HEK293 (cell line): ENCODE results near the gene NHERF2.

Experiments used
- ATF2 ChIP-seq: fragments of 450-650 bp; formaldehyde crosslinking; IDR thresholded peaks from 2 replicates; pipeline ENCODE4 v1.5.1; 2016; ENCODE audit warnings: missing biosample characterization, missing genetic modification characterization, low read depth
- GLI4 ChIP-seq: fragments of 450-650 bp; formaldehyde crosslinking; IDR thresholded peaks from 2 replicates; pipeline ENCODE4 v1.5.1; 2016; ENCODE audit warnings: missing biosample characterization, missing genetic modification characterization
- HOXA7 ChIP-seq: sonication (generic); formaldehyde crosslinking; IDR thresholded peaks from 2 replicates; pipeline ENCODE4 v1.8.1; 2022; ENCODE audit warnings: missing genetic modification reagents, borderline replicate concordance
- KLF1 ChIP-seq: fragments of 450-650 bp; formaldehyde crosslinking; IDR thresholded peaks from 2 replicates; pipeline ENCODE4 v1.5.1; 2016; ENCODE audit warnings: missing biosample characterization, missing genetic modification characterization
- PBX3 ChIP-seq: sonication (generic); formaldehyde crosslinking; IDR thresholded peaks from 2 replicates; pipeline ENCODE4 v1.8.1; 2022; ENCODE audit warnings: mild to moderate bottlenecking, moderate library complexity, missing genetic modification reagents
- SP2 ChIP-seq: fragments of 450-650 bp; formaldehyde crosslinking; IDR thresholded peaks from 2 replicates; pipeline ENCODE4 v1.5.1; 2016; ENCODE audit warnings: missing biosample characterization, missing genetic modification characterization
- TSHZ1 ChIP-seq: fragments of 450-650 bp; formaldehyde crosslinking; IDR thresholded peaks from 2 replicates; pipeline ENCODE4 v1.5.1; 2016; ENCODE audit warnings: missing biosample characterization, missing genetic modification characterization, borderline replicate concordance
- ZBTB17 ChIP-seq: fragments of 450-650 bp; formaldehyde crosslinking; IDR thresholded peaks from 2 replicates; pipeline ENCODE4 v1.5.1; 2016; ENCODE audit warnings: missing biosample characterization, missing genetic modification characterization
- ZBTB21 ChIP-seq: fragments of 450-650 bp; formaldehyde crosslinking; IDR thresholded peaks from 2 replicates; pipeline ENCODE4 v1.5.1; 2017; ENCODE audit warnings: missing biosample characterization, missing genetic modification characterization
- ZNF19 ChIP-seq: fragments of 450-650 bp; formaldehyde crosslinking; IDR thresholded peaks from 2 replicates; pipeline ENCODE4; 2016; ENCODE audit warnings: missing biosample characterization, missing genetic modification characterization, low read depth
- ZNF48 ChIP-seq: fragments of 450-650 bp; formaldehyde crosslinking; IDR thresholded peaks from 2 replicates; pipeline ENCODE4 v1.5.1; 2016; ENCODE audit warnings: missing biosample characterization, missing genetic modification characterization
- ZNF544 ChIP-seq: fragments of 450-650 bp; formaldehyde crosslinking; IDR thresholded peaks from 2 replicates; pipeline ENCODE4 v1.5.0; 2017; ENCODE audit warnings: missing biosample characterization, missing genetic modification characterization
- ZNF555 ChIP-seq: fragments of 450-650 bp; formaldehyde crosslinking; conservative IDR thresholded peaks from 2 replicates; pipeline ENCODE4 v1.5.1; 2017; ENCODE audit warnings: missing biosample characterization, mild to moderate bottlenecking, missing genetic modification characterization, inconsistent platforms
- ZNF571 ChIP-seq: fragments of 450-650 bp; formaldehyde crosslinking; IDR thresholded peaks from 2 replicates; pipeline ENCODE4 v1.5.0; 2017; ENCODE audit warnings: missing biosample characterization, missing genetic modification characterization
- ZNF600 ChIP-seq: fragments of 450-650 bp; formaldehyde crosslinking; IDR thresholded peaks from 2 replicates; pipeline ENCODE4 v1.5.1; 2016; ENCODE audit warnings: missing biosample characterization, missing genetic modification characterization
- ZNF660 ChIP-seq: fragments of 450-650 bp; IDR thresholded peaks from 2 replicates; pipeline ENCODE4 v1.5.1; 2018; ENCODE audit warnings: missing biosample characterization, mild to moderate bottlenecking, missing genetic modification characterization
- ZNF707 ChIP-seq: fragments of 450-650 bp; formaldehyde crosslinking; IDR thresholded peaks from 2 replicates; pipeline ENCODE4 v1.5.1; 2016; ENCODE audit warnings: missing biosample characterization, missing genetic modification characterization
- ZNF791 ChIP-seq: fragments of 450-650 bp; formaldehyde crosslinking; IDR thresholded peaks from 2 replicates; pipeline ENCODE4 v1.5.1; 2016; ENCODE audit warnings: missing biosample characterization, missing genetic modification characterization
- ZSCAN23 ChIP-seq: fragments of 450-650 bp; formaldehyde crosslinking; IDR thresholded peaks from 2 replicates; pipeline ENCODE4 v1.5.1; 2016; ENCODE audit warnings: missing biosample characterization, missing genetic modification characterization
- TF ChIP-seq, protein P1 (sequence below): fragments of 450-650 bp; formaldehyde crosslinking; IDR thresholded peaks from 2 replicates; pipeline ENCODE4 v1.5.1; 2016; ENCODE audit warnings: missing biosample characterization, missing genetic modification characterization
- TF ChIP-seq, protein P2 (sequence below): fragments of 450-650 bp; formaldehyde crosslinking; IDR thresholded peaks from 2 replicates; pipeline ENCODE4 v1.5.1; 2016; ENCODE audit warnings: missing biosample characterization, missing genetic modification characterization
- TF ChIP-seq, protein P3 (sequence below): fragments of 450-650 bp; formaldehyde crosslinking; IDR thresholded peaks from 2 replicates; pipeline ENCODE4 v1.5.1; 2017; ENCODE audit warnings: missing biosample characterization, missing genetic modification characterization
- TF ChIP-seq, protein P4 (sequence below): fragments of 450-650 bp; formaldehyde crosslinking; IDR thresholded peaks from 2 replicates; pipeline ENCODE4 v1.5.1; 2017; ENCODE audit warnings: missing biosample characterization, missing genetic modification characterization
- TF ChIP-seq, protein P5 (sequence below): fragments of 450-650 bp; formaldehyde crosslinking; IDR thresholded peaks from 2 replicates; pipeline ENCODE4 v1.5.1; 2017; ENCODE audit warnings: missing biosample characterization, missing genetic modification characterization

The NHERF2 gene

DNA sequence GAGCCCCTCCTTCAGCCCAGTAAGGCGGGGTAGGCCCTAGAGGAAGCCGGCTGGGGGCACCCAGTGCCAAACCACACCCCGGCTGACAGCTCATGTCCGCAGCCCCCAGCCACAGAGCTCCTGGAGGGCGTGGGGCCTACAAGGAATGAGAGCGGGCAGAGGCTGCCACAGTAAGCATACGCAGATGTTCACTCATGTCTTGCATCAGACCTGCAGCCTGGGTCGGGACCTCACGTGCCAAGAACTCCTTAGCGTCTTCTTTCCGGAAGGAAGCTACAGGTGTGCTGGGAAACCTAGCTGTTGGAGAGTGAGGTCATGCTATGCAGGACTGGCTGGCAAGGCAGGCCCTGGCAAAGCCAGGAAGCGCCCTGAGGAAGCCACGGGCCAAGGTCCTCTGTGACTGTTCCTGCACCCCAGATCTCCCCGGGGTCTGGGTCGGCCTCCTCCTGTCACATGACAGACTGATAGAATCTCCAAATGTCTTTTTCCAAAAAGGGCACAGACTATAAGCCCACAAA is 18.6 kb upstream of the NHERF2 start (continued):
- TF ChIP-seq TSHZ1 (tag by site-specific recombination) (no peak), ZNF660 (0 out of 2 replicates have a peak, but pooled peaks have one; percentile 60), ZBTB17 (tag by site-specific recombination) (no peak), HOXA7 (CRISPR knock-in tag) (no peak), ZNF791 (no peak), ZNF707 (tag by site-specific recombination) (no peak), ZSCAN23 (tag by site-specific recombination) (no peak), ZNF600 (no peak), ZNF555 (tag by site-specific recombination) (no peak), ATF2 (0 out of 2 replicates have a peak, but pooled peaks have one; percentile 2), ZNF544 (tag by site-specific recombination) (no peak), ZNF571 (tag by site-specific recombination) (no peak), SP2 (no peak; the same call in 1 of the 2 replicates), GLI4 (tag by site-specific recombination) (no peak), ZBTB21 (tag by site-specific recombination) (peak; percentile 48; the same call in 1 of the 2 replicates), PBX3 (CRISPR knock-in tag) (no peak), KLF1 (peak; percentile 80), ZNF48 (no peak), ZNF19 (tag by site-specific recombination) (no peak)
- TF ChIP-seq, protein P1, sequence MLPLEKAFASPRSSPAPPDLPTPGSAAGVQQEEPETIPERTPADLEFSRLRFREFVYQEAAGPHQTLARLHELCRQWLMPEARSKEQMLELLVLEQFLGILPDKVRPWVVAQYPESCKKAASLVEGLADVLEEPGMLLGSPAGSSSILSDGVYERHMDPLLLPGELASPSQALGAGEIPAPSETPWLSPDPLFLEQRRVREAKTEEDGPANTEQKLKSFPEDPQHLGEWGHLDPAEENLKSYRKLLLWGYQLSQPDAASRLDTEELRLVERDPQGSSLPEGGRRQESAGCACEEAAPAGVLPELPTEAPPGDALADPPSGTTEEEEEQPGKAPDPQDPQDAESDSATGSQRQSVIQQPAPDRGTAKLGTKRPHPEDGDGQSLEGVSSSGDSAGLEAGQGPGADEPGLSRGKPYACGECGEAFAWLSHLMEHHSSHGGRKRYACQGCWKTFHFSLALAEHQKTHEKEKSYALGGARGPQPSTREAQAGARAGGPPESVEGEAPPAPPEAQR (tag by site-specific recombination) = no peak
- TF ChIP-seq, protein P2, sequence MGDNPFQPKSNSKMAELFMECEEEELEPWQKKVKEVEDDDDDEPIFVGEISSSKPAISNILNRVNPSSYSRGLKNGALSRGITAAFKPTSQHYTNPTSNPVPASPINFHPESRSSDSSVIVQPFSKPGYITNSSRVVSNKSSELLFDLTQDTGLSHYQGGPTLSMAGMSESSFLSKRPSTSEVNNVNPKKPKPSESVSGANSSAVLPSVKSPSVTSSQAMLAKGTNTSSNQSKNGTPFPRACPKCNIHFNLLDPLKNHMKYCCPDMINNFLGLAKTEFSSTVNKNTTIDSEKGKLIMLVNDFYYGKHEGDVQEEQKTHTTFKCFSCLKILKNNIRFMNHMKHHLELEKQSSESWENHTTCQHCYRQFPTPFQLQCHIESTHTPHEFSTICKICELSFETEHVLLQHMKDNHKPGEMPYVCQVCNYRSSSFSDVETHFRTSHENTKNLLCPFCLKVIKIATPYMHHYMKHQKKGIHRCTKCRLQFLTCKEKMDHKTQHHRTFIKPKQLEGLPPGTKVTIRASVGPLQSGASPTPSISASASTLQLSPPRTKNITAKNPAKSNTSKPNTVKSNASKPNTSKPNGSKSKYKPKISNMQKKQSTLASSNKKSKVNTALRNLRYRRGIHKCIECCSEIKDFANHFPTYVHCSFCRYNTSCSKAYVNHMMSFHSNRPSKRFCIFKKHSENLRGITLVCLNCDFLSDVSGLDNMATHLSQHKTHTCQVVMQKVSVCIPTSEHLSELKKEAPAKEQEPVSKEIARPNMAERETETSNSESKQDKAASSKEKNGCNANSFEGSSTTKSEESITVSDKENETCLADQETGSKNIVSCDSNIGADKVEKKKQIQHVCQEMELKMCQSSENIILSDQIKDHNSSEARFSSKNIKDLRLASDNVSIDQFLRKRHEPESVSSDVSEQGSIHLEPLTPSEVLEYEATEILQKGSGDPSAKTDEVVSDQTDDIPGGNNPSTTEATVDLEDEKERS = no peak
- TF ChIP-seq, protein P3, sequence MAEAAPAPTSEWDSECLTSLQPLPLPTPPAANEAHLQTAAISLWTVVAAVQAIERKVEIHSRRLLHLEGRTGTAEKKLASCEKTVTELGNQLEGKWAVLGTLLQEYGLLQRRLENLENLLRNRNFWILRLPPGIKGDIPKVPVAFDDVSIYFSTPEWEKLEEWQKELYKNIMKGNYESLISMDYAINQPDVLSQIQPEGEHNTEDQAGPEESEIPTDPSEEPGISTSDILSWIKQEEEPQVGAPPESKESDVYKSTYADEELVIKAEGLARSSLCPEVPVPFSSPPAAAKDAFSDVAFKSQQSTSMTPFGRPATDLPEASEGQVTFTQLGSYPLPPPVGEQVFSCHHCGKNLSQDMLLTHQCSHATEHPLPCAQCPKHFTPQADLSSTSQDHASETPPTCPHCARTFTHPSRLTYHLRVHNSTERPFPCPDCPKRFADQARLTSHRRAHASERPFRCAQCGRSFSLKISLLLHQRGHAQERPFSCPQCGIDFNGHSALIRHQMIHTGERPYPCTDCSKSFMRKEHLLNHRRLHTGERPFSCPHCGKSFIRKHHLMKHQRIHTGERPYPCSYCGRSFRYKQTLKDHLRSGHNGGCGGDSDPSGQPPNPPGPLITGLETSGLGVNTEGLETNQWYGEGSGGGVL (tag by site-specific recombination) = no peak
- TF ChIP-seq, protein P4, sequence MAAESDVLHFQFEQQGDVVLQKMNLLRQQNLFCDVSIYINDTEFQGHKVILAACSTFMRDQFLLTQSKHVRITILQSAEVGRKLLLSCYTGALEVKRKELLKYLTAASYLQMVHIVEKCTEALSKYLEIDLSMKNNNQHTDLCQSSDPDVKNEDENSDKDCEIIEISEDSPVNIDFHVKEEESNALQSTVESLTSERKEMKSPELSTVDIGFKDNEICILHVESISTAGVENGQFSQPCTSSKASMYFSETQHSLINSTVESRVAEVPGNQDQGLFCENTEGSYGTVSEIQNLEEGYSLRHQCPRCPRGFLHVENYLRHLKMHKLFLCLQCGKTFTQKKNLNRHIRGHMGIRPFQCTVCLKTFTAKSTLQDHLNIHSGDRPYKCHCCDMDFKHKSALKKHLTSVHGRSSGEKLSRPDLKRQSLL (tag by site-specific recombination) = no peak
- TF ChIP-seq, protein P5, sequence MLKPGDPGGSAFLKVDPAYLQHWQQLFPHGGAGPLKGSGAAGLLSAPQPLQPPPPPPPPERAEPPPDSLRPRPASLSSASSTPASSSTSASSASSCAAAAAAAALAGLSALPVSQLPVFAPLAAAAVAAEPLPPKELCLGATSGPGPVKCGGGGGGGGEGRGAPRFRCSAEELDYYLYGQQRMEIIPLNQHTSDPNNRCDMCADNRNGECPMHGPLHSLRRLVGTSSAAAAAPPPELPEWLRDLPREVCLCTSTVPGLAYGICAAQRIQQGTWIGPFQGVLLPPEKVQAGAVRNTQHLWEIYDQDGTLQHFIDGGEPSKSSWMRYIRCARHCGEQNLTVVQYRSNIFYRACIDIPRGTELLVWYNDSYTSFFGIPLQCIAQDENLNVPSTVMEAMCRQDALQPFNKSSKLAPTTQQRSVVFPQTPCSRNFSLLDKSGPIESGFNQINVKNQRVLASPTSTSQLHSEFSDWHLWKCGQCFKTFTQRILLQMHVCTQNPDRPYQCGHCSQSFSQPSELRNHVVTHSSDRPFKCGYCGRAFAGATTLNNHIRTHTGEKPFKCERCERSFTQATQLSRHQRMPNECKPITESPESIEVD = no peak
